RWPE1 (cell line): Measurements from ENCODE around the gene FSTL4.

Source experiments
- CTCF ChIA-PET: fragments of 350-600 bp; sonication (Branson Sonifier 250); formaldehyde crosslinking; extraction: SDS; loops from one replicate; lab custom pipeline; 2021; lab: Yijun Ruan, JAX
- POLR2A ChIA-PET: fragments of 400-600 bp; formaldehyde crosslinking; extraction: SDS; loops from one replicate; lab custom pipeline; 2020; ENCODE audit warnings: antibody characterized with exemption; ENCODE audit not compliant: low non-redundant PET; lab: Yijun Ruan, JAX
- DNase-seq: peaks from one replicate; pipeline ENCODE4 v3.0.0; 2012; ENCODE audit warnings: low spot score
- H3K27ac ChIP-seq: fragments of 450-650 bp; 2 replicates; pipeline ENCODE4 v1.5.1; 2017
- TF ChIP-seq, protein P1 (sequence below): fragments of 450-650 bp; conservative IDR thresholded peaks from 2 replicates; pipeline ENCODE4 v1.5.1; 2017; ENCODE audit warnings: low read depth, mild to moderate bottlenecking

Gene FSTL4

DNA sequence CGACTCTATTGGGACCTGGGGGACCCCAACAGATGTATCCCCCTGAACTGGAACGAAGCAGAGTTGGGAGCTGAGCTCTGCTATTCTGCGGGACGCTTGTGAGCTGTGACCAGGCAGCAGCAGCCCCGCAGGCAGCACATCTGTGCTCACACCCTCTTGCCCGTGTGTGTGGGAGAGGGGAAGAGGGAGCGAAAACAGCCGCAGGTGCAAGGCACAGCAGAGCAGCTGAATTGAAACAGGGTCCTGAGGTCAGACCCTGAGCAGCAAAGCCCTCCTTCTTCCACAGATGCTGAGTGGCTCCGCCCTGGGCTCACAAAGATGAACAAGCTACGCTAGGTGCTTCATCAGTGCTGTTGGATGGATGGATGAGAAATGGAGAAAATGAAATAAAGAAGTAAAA is 361.8 kb downstream of the FSTL4 start:
- H3K27ac ChIP-seq: no peak overlapping the region
- TF ChIP-seq, protein P1, sequence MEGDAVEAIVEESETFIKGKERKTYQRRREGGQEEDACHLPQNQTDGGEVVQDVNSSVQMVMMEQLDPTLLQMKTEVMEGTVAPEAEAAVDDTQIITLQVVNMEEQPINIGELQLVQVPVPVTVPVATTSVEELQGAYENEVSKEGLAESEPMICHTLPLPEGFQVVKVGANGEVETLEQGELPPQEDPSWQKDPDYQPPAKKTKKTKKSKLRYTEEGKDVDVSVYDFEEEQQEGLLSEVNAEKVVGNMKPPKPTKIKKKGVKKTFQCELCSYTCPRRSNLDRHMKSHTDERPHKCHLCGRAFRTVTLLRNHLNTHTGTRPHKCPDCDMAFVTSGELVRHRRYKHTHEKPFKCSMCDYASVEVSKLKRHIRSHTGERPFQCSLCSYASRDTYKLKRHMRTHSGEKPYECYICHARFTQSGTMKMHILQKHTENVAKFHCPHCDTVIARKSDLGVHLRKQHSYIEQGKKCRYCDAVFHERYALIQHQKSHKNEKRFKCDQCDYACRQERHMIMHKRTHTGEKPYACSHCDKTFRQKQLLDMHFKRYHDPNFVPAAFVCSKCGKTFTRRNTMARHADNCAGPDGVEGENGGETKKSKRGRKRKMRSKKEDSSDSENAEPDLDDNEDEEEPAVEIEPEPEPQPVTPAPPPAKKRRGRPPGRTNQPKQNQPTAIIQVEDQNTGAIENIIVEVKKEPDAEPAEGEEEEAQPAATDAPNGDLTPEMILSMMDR: no peak
- DNase-seq: no peak
- ChIA-PET POLR2A (no interaction called here), CTCF (interaction anchor here (0.6 kb wide), 1 partner anchor 791 kb away, joined by 4 read pairs; no protein-coding TSS in a partner anchor)

GRCh38 chr5:133249593-133249992 is 362.7 kb downstream of the FSTL4 start:
- TF ChIP-seq, protein P1: no peak
- DNase-seq: no peak
- ChIA-PET POLR2A (no interaction called here), CTCF (interaction anchor here (0.6 to 0.7 kb wide), 3 partner anchors 36 to 131 kb away, joined by 3 read pairs; no protein-coding TSS in a partner anchor)
- H3K27ac ChIP-seq: no peak overlapping the region

DNA sequence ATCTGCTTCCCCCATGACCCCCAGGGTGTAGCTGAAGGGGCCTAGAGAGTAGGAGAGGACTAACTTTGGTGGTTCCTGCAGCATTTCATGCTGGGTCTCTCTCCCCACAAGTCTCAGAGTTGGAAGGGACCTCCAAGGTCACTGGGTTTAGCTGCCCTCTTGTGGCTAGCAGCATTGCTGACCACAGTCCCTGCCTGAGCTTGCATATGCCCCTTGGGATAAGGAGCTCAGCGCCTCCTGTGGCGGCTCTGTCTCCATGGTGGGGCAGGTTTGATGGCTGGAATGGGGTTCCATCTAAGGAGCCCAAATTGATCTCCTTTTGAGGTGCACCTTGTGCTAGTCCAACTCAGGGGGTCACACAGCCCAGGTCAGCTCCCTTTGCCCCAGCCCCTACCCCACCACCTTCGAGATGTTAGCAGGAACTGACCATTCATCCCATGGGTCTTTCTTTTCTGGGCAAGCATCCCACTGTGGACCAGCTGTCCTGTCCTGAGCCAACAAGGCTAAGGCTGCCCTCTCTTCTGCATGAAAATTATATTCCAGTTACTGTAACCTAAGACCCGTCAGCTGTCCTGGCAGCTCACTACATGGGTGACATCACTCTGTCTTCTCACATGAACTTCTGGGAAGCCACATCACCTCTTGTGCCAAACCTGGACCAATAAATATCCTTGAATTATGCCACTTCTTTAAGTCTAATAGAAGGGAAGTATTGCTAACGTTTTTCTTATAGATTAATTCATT is 364.3 kb downstream of the FSTL4 start:
- H3K27ac ChIP-seq: peak overlapping the region; percentile 33
- TF ChIP-seq, protein P1: no peak; the same call in 1 of the 2 replicates
- ChIA-PET POLR2A (no interaction called here), CTCF (interaction anchor here (0.6 kb wide), 1 partner anchor 41 kb away, joined by 3 read pairs; no protein-coding TSS in a partner anchor)
- no peak for DNase-seq

- DNase-seq: no peak
- CTCF ChIA-PET: interaction anchor here (0.6 to 0.7 kb wide), 2 partner anchors 10 to 42 kb away, joined by 3 read pairs; no protein-coding TSS in a partner anchor
- TF ChIP-seq, protein P1: no peak
- POLR2A ChIA-PET: no interaction called here
- peak overlapping the region; percentile 33 for H3K27ac ChIP-seq
These were observed 365.1 kb downstream of the FSTL4 start for GRCh38 chr5:133247151-133247709.

GRCh38 chr5:133246376-133247150 is 365.8 kb downstream of the FSTL4 start:
- POLR2A ChIA-PET: no interaction called here
- TF ChIP-seq, protein P1: no peak
- no peak for DNase-seq

GRCh38 chr5:133246053-133246370 is 366.3 kb downstream of the FSTL4 start:
- H3K27ac ChIP-seq: peak overlapping the region; percentile 91
- ChIA-PET POLR2A (no interaction called here), CTCF (interaction anchor here (0.6 kb wide), 1 partner anchor 691 kb away, joined by 6 read pairs; no protein-coding TSS in a partner anchor)
- no peak for DNase-seq
- TF ChIP-seq, protein P1: no peak

More at GRCh38 chr5:133246376-133247150, 365.8 kb downstream of the FSTL4 start:
- CTCF ChIA-PET: interaction anchor here (0.7 kb wide), 1 partner anchor 9 kb away, joined by 3 read pairs; no protein-coding TSS in a partner anchor
- H3K27ac ChIP-seq: peak overlapping the region; percentile 91
